CD14-positive monocyte (primary cell): ENCODE results near the gene ARF5. TPM values are rescaled to one million over a fixed set of nuclear protein-coding genes. Genes with fewer than 3 reads are reported as not detected.

ENCODE experiments used
- DNase-seq, 3 donors: peaks; one replicate each; pipeline ENCODE4 v3.0.0-alpha.2; 2011 to 2022
- H2AFZ ChIP-seq: 2 replicates; pipeline ENCODE4 v1.6.0; 2012; ENCODE audit warnings: mild to moderate bottlenecking, low read depth, low read length, inconsistent platforms; ENCODE audit not compliant: insufficient read depth, poor library complexity, severe bottlenecking
- H3K27ac ChIP-seq, 2 donors: 1 replicate in 1 of 2; 2 replicates in 1 of 2; pipeline ENCODE4 v1.5.1; 2012 to 2013; ENCODE audit warnings: low read length in 2 of 2, control low read depth in 1 of 2, inconsistent platforms in 1 of 2, low read depth in 1 of 2, mild to moderate bottlenecking in 1 of 2
- H3K27me3 ChIP-seq, 2 donors: one replicate each; pipeline versions ENCODE4 v1.6.0 to v1.6.1; 2011 to 2013; ENCODE audit warnings: low read length in 2 of 2; ENCODE audit not compliant: control insufficient read depth in 2 of 2, insufficient read depth in 2 of 2
- H3K36me3 ChIP-seq, 2 donors: replicated peaks in 1 of 2; 1 replicate in 1 of 2; 2 replicates in 1 of 2; pipeline versions ENCODE4 v1.5.1 to v1.6.1; 2012 to 2013; ENCODE audit warnings: low read length in 2 of 2, control low read depth in 1 of 2, inconsistent platforms in 1 of 2, mild to moderate bottlenecking in 1 of 2; ENCODE audit not compliant: insufficient read depth in 2 of 2, control insufficient read depth in 1 of 2
- H3K4me1 ChIP-seq, 2 donors: 1 replicate in 1 of 2; 2 replicates in 1 of 2; pipeline versions ENCODE4 v1.5.1 to v1.6.1; 2012 to 2013; ENCODE audit warnings: low read length in 2 of 2, control low read depth in 1 of 2, inconsistent platforms in 1 of 2, mild to moderate bottlenecking in 1 of 2, moderate library complexity in 1 of 2; ENCODE audit not compliant: insufficient read depth in 2 of 2, control insufficient read depth in 1 of 2
- H3K4me2 ChIP-seq: replicated peaks from 2 replicates; pipeline ENCODE3; 2012; ENCODE audit warnings: low read length, moderate library complexity, mild to moderate bottlenecking; ENCODE audit not compliant: poor library complexity, severe bottlenecking; ENCODE audit errors: extremely low read depth
- H3K4me3 ChIP-seq, 3 experiments: fragments of 200-600 bp in 1 of 3; sonication (generic) in 1 of 3; replicated peaks in 1 of 3; 1 replicate in 2 of 3; 2 replicates in 1 of 3; pipeline ENCODE4 v1.5.1; 2011 to 2013; ENCODE audit warnings: low read length in 3 of 3, mild to moderate bottlenecking in 3 of 3, control low read depth in 2 of 3, low read depth in 2 of 3, inconsistent platforms in 1 of 3, moderate library complexity in 1 of 3
- H3K79me2 ChIP-seq: 2 replicates; pipeline ENCODE4 v1.6.0; 2012; ENCODE audit warnings: mild to moderate bottlenecking, control low read depth, inconsistent platforms, low read length, moderate library complexity; ENCODE audit not compliant: insufficient read depth
- H3K9ac ChIP-seq: 2 replicates; pipeline ENCODE4 v1.6.0; 2017; ENCODE audit warnings: low read length, mild to moderate bottlenecking; ENCODE audit not compliant: insufficient read depth, poor library complexity, severe bottlenecking
- H3K9me3 ChIP-seq, 2 donors: replicated peaks in 1 of 2; 1 replicate in 1 of 2; 2 replicates in 1 of 2; pipeline versions ENCODE4 v1.5.1 to v1.6.1; 2012 to 2013; ENCODE audit warnings: low read length in 2 of 2, control low read depth in 1 of 2; ENCODE audit not compliant: control insufficient read depth in 1 of 2, insufficient read depth in 1 of 2
- H4K20me1 ChIP-seq: 2 replicates; pipeline ENCODE4 v1.6.0; 2012; ENCODE audit warnings: mild to moderate bottlenecking, low read length, control low read depth, moderate library complexity; ENCODE audit not compliant: insufficient read depth
- H3K27ac Mint-ChIP-seq, 7 donors: one replicate each; pipeline ENCODE4 v1.8.0; 2020; ENCODE audit warnings: mild to moderate bottlenecking in 7 of 7, mixed read lengths in 7 of 7, moderate library complexity in 6 of 7, inconsistent platforms in 2 of 7
- H3K27me3 Mint-ChIP-seq, 3 donors: one replicate each; pipeline ENCODE4 v1.8.0; 2021 to 2022; ENCODE audit warnings: low read depth in 3 of 3, mild to moderate bottlenecking in 3 of 3, mixed read lengths in 3 of 3, moderate library complexity in 3 of 3, inconsistent platforms in 1 of 3
- H3K36me3 Mint-ChIP-seq, 2 donors: one replicate each; pipeline ENCODE4 v1.8.0; 2020; ENCODE audit warnings: mixed read lengths in 2 of 2, inconsistent platforms in 1 of 2, mild to moderate bottlenecking in 1 of 2
- H3K4me1 Mint-ChIP-seq: one replicate; pipeline ENCODE4 v1.8.0; 2020; ENCODE audit warnings: mild to moderate bottlenecking, mixed read lengths
- H3K4me3 Mint-ChIP-seq, 2 donors: one replicate each; pipeline ENCODE4 v1.8.0; 2020; ENCODE audit warnings: mild to moderate bottlenecking in 2 of 2, mixed read lengths in 2 of 2, moderate library complexity in 1 of 2
- H3K9me3 Mint-ChIP-seq, 7 donors: one replicate each; pipeline ENCODE4 v1.8.0; 2020 to 2022; ENCODE audit warnings: mixed read lengths in 7 of 7, mild to moderate bottlenecking in 6 of 7, moderate library complexity in 6 of 7, inconsistent platforms in 2 of 7
- CTCF ChIP-seq: fragments of 200-600 bp; IDR thresholded peaks from one replicate; pipeline ENCODE4 v1.8.0; 2022; ENCODE audit warnings: antibody characterized with exemption, mild to moderate bottlenecking
- WGBS: methylation state at CpG from one replicate; pipeline ENCODE4 v1.1.5; 2013; ENCODE audit warnings: missing lambda C conversion rate; ENCODE audit not compliant: insufficient coverage; 5-methylcytosine and 5-hydroxymethylcytosine counted together
- intact Hi-C, 2 donors: fragments of 100-400 bp; cut with micrococcal nuclease; formaldehyde crosslinking; loops; one replicate each; pipeline versions ENCODE4 v1.15.0 to v1.15.1; 2023
- polyA plus RNA-seq, 3 donors: library from polyadenylated mRNA; depleted of rRNA in 1 of 3; unstranded in 2 of 3; stranded (reverse) in 1 of 3; fragments of 300-500 nt in 2 of 3; fragments of >200 nt in 1 of 3; fragmentation: Illumina TruSeq in 2 of 3; gene quantifications; 1 replicate in 2 of 3; 2 replicates in 1 of 3; pipeline ENCODE4 v1.2.3, GENCODE V29; 2012 to 2021

The ARF5 gene
- polyA plus RNA-seq, 3 donors: 278 to 408 (median 313) TPM

GRCh38 chr7:127588697-127589482 lies 679 bp downstream of the ARF5 start:
- Histone ChIP-seq H2AFZ (peak overlapping the region; percentile 87), H3K27me3 (no peaks in the 10 kb centered on the region)
- no peak for DNase-seq

More at GRCh38 chr7:127588697-127589482, 679 bp downstream of the ARF5 start:
- Mint-ChIP-seq H3K27ac (peak overlapping the region; percentile 84 to 98 (median 94)), H3K4me3 (peak overlapping the region; percentile 96 to 99), H3K27me3 (peaks cover 0 to 1% (median under 1%) of the 10 kb centered on the region in 3 donors), H3K36me3 (peaks cover 22 to 29% of the 10 kb centered on the region in 2 donors), H3K4me1 (peaks cover 52% of the 10 kb centered on the region), H3K9me3 (peaks cover 0 to 4% (median 0%) of the 10 kb centered on the region in 7 donors)
- peak overlapping the region; percentile 31 to 89 for H3K27ac ChIP-seq
- H3K36me3 ChIP-seq: peaks cover 15 to 18% of the 10 kb centered on the region in 2 donors
- peaks cover 46 to 64% of the 10 kb centered on the region in 2 donors for H3K4me1 ChIP-seq
- WGBS: 8% methylated on average over 32 of the region's 43 CpGs
- H3K4me3 ChIP-seq: peak overlapping the region; percentile 87 to 93 (median 87)
- H3K9me3 ChIP-seq: no peaks in the 10 kb centered on the region
- peaks cover 6% of the 10 kb centered on the region for H4K20me1 ChIP-seq
- intact Hi-C loops: loop anchor here (2.0 to 5.0 kb wide), 3 partner anchors 62 to 197 kb away; partner anchors contain the start of genes ZNF800 (in 2 of the 2) and SND1 (in 1 of the 2)
- H3K9ac ChIP-seq: peak overlapping the region; percentile 87
- H3K4me2 ChIP-seq: peak overlapping the region; percentile 90
- peaks cover 25% of the 10 kb centered on the region for H3K79me2 ChIP-seq
- TF ChIP-seq CTCF: no peak
